HG03565 (cell line): Measurements from ENCODE around the gene TXNRD1.
A peak's percentile ranks its signal among the peaks of the same experiment; 100 is the strongest.
"Not testable (repeated sequence)": the region's sequence is repeated elsewhere in the genome, so short reads cannot be mapped to it uniquely, and the experiment has no call there.

Experiments
- ATAC-seq: cut with Tn5 transposase; IDR thresholded peaks from one replicate; pipeline ENCODE4 v1.9.1; 2021; ENCODE audit warnings: mild to moderate bottlenecking, moderate library complexity; ENCODE audit not compliant: unreplicated experiment

TXNRD1 gene

DNA sequence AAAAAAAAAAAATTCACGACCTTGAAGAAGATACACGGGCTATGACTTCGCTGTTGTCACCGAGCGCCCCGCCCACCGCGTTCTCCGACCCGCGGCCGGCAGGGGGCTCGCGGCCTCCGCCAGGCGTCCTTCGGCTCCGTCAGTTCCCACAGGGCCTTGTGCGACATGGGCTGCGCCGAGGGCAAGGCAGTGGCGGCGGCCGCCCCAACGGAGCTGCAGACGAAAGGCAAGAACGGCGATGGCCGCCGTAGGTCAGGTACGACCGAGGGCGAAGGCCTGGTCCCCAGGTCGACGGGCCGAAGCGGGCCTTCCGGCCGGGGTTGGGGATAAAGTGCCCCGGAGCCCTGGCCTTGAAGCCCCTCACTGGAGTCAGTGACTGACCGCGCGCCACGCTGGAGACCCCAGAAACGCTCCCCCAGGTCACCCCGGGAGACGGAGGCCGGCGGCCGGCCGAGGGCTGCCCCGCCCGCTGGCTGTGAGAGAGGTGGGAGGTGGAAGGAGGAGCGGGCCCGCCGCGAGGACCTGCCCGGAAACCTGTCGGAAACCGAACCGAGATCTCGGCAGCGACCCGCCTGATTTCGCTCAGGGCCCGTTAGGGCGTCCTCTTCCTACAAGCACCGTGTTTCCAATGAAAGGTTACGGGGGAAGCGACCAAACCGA is at the start of gene TXNRD1:
TSS of gene TXNRD1 (plus strand) at position 142 of the 660 bp plus-strand sequence. CDS start at position 166, 24 bp downstream.
- ATAC-seq = peak; percentile 87

DNA sequence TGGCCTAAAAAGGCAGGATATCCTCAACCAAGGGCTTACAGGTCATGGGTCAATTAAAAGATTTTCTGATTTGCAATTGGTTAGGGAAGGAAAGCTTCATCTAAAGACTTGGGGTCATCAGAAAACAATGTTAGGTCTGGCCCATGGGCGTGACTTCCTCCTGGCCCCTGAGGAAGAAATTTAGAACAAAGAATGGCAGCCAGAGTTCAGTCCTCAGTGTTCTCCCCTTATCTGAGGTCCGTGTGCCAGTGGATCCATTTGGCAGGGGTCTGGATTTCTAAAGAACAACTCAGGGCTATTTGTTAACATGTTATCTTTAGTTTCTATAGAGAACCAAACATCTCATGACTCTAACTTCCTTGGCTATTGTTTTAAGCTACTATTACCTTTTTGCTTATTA is 49.8 kb upstream of the TXNRD1 start:
- ATAC-seq = no peak

DNA sequence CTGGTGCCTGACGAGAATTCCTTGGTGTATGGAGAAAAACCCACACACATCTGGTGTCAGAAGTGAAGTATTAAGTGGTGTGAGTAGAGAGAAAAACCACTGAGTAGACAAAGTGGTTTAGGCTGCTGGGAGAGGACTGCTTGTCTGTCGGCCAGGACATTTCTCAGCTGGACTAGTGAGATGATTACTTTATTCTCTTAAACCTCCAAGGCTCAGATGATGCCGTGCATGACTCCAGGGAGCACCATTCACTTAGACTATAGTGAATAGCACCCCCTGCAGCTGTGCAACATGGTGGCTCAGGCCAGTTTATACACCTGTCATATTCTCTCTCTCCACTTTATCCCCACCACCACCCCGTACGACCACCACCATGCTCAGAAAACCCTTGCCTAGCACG is 49.1 kb upstream of the TXNRD1 start:
- no peak for ATAC-seq

DNA sequence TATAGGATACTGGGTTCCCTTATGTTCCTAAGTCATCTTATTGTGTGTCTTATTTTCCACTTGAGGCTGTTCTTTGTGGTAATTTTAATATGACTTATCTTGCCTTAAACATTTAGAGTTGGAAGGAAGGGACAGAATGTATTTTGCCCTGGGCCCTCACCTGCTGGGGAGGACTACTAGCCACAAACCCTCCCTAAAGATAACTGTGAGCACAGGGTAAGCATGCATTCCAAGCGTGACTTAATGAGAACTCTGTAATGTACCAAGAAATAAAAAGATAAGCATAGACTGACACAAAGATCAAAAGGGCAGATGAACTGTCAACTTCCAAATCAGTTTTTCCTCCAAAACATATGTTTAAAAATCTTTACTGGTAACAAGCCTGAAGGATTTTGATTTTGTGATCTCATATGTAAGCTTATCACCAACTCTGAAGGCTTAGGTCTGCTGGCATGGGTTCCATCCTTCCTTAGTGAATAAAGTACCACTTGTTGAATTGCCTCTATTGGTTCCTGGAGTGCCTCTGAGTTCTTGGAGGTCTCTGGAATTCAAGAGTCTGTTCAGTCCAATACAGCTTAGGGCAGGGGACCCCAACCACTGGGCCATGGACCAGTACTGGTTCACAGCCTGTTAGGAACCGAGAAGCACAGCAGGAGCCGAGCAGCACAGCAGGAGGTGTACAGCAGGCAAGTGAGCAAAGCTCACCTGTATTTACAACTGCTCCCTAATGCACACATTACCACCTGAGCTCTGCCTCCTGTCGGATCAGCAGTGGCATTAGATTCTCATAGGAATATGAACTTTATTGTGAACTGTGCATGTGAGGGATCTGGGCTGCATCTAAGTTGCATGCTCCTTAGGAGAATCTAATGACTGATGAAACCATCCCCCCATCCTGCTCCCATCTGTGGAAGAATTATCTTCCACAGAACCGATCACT is 47.8 kb upstream of the TXNRD1 start:
- ATAC-seq = no peak

DNA sequence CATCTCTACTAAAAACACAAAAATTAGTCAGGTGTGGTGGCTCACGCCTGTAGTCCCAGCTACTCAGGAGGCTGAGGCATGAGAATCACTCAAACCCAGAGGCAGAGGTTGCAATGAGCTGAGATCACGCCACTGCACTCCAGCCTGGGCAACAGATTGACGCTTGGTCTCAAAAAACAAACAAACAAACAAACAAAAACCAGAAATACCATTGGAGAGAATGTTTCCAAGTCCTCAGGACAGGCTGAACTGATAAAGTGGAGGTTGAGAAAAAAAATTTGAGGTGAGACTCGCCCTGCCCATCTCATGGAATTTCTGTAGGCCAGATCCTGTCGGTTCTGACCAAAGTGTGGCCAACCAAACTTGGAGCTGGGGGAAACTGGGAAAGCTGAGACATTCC is 47.0 kb upstream of the TXNRD1 start:
- no peak for ATAC-seq

DNA sequence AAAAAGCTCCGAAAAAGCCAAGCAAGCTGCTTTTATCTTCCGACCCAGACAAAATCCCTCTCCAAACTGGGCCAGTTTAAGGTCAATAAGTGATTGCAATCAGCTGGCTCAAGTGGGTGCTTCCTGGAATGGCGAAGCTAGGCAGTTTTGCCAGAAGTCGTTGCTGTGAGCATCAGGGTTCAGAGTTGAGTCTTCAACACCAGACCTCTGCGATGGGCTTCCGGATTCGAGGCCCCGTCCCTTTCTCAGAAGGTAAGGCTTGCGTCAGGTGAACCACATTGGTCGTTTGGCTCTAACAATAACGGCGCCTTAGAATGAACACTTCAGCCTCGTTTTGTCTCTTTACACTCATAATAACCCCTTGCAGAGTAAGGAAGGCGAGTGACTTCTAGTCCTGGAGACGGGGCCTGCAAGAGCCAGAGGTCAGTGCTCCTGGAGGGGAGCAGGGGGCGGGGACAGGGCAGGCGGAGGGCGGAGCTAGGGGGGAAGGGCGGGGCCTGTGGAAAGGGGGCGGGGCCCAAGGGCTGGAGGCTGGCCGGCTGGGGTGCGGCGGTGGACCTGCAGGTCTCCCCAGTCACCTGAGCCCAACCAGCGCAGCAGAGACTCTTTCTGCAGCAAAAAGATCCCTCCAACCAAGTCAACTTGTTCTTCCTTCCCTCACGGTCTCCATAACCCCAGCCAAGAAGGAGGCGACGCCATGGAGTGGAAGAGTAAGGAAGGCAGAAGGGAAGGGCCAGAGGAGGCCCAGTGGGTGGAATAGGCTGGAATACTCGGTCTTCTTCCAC is 43.6 kb upstream of the TXNRD1 start:
- no peak for ATAC-seq

DNA sequence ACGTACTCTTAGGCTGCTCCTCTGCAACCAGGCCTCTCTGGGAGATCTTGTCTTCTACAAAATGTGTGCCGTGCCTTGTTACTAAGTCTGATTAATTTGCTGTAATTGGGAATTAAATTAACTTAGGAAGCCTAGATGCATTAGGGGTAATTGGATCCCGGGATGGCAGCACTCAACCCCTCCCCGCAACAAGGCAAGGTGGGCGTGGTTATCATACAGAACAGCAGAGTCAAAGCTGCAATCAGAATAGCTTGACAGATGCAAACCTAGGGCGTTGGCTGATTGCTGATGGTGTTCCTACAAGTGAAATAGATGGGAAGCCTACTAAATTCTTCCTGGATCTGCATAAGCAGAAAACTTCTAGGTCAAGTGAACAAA is 43.0 kb upstream of the TXNRD1 start:
- ATAC-seq = no peak

DNA sequence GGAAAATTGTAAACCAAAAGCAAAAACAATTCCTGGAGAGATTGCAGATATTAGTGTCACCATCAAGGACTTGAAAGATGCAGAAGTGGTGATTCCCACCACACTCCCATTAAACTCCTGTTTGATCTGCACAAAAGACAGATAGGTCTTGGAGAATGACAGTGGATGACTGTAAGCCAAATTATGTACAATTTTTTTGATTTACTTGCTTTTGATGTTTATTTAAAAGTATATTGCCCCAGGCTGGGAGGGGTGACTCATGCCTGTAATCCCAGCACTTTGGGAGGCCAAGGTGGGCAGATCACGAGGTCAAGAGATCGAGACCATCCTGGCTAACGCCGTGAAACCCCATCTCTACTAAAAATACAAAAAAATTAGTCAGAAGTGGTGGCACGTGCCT is 41.8 kb upstream of the TXNRD1 start:
- ATAC-seq = not testable (repeated sequence)

DNA sequence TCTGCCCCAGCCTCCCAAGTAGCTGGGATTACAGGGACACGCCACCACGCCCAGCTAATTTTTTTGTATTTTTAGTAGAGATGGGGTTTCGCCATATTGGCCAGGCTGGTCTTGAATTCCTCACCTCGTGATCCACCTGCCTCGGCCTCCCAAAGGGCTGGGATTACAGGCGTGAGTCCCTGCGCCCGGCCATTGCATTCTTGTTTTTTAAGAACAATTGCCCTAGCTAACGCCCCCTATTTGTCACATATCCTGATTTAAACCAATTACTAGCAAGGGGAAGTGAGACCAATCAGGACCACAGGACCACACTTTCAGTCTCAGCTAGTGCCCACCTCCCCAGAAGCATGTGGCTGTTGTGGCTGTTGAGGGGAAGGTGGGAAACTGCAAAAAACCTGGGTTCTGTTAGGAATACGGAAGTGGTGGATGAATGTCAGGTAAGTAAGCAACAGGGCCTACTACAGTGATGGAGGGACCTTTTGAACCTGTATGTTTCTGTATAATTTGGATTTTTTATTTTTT is 39.8 kb upstream of the TXNRD1 start:
- no peak for ATAC-seq

DNA sequence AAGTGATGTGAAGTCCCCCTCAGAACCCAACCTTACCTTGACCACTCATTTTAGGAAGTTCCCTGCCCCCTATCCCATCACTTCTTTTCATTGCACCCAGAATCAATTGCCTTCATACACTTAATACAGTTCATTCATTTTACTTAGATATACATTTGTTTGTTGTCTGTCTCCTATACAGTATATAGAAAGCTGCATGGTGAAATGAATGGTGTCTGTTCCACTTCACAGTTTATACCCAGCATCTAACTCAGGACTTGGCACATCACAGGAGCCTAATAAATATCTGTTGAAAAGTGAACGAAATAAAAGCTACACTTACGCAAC is 38.3 kb upstream of the TXNRD1 start:
- no peak for ATAC-seq

DNA sequence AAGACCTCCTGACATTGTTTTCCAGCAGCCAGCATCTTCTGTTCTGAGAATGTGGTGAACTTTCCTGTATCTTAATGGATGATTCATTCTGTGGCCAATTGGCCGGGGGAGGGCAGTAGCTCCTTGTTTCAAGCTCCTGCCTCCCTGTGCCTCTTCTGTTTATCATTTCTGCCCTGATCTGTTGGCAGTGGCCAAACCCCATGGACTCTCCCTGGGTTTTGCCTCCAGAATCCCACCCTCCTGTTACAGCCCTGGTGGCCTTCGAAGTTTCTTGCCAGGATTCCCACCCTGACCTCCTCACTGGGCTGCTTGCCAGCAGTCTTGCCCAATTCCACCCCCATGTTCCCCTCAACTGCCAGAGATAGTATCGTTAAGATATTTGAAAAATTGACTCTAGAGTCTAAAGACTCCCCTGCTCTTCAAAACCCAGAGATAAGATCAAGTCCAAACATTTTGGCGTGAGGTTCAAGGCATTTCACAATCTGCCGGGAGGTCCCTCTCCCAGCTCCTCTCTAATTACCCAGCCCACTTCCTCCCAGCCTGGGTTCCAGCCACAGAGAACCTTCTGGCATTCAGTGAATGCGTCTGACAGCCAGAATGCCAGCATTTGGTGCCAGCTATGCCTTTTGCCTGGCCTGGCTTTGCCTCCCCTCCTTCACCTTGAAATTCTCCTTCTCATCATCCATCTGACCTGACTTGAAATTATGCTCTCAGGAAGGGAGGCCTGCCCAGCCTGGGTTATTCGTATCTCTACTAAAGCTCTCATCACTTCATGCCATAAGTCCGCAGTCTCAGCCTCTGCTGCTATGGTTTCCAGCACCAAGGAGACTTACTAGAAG is 37.7 kb upstream of the TXNRD1 start:
- ATAC-seq = no peak

DNA sequence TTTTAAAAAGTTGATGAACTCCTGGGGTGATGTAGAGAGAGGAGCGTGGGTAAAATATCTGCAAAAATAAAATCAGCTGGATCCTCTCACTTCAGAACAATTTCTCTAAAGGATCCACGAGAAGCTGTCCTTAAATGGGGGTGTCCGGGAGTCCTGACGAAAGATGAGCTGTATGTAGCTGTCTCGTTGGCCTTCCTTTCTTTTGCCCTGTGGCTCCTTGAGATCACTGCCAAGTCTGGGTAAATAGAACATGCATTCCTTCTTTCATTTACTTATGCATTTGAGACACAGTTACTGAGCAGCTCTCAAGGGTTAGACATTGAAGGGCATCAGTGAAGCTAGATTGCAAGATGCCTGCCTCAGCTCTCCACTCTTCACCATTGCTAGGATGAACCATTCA is 35.2 kb upstream of the TXNRD1 start:
- ATAC-seq = no peak

DNA sequence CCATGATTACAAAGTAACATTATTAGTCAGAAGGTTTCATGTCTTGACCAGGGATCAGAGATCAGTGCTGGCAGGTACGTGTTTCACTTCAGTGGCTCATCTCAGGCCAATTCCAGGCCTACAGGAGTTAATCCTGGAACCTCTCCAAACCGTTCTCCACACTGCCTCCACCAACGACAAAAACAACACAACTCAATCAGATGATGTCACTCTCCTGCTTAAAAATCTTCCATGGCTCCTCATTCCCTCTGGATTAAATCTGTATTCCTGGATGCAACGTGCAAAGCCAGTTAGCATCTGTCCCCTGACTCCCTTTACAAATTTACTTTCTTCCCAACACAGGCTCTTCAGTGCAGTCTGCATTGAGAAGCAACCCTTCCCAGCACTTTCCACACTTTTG is 34.3 kb upstream of the TXNRD1 start:
- ATAC-seq = no peak

DNA sequence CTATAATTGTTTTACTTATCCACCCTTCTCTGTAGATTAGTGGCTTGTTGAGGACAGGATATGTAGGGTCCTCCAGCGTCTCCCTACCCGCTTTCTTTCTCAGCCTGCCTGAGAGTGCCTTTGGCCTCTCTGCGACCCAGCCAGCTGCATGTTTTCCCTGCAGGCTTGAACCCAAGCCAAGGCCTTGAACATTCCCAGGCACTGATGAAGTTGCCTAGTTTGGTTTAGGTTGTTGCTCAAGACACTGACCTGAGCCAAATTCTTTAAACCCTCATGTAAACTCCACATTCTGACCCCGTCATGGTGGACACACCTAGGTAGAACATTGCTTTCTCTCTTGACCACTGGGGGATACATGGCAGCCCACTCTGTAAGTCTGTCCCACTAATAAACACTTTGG is 33.4 kb upstream of the TXNRD1 start:
- no peak for ATAC-seq

DNA sequence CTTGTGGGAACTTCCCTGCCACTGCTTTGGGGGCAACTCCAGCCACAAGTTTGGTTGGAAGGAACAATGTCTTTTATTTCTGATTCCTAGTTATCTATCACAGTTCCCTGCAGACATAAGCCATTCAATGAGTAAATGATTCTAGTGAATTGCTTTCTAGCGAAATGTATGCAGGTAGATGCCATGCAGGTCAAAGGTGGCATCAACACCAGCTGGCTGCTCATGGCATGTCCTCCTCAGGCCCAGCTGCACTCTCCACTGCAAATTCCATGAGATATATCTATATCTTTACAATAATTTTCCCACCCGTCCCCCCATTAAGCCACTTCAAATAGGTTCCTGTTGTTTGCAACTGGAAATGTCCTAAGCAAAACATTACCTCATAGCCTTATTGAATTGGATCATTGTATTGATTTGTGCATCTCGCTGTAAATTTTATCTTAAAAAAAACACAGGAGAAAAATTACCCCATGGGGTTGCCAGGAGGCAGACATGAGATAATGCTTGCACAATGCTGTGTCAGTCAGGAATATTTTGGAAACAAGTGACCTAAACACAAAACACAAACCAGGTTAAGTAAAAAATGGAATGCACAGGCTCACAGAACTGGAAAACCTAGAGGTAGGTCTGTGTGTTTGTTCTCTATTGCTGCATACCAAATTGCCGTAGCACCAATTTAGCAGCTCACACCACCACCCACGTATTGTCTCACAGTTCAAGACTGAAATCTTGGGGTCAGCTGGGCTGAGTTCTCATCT is 32.8 kb upstream of the TXNRD1 start:
- ATAC-seq = no peak

DNA sequence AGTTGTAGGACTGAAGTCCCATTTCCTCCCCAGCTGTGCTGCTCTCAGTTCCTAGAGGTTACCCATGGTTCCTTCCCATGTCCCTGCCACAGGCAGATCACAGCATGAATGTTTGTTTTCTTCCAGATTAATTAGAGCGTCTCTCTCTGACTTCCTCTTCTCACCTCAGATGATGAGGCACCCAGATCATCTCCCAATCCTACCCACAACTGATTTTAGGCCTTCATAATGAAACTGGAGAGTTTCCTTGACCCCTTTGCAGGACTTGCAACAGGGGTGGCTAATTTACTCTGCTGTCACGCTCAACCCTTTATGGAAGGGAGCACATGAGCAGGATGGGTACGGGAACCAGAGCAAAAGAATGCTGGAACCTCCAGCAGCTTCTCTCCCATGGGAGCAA is 32.1 kb upstream of the TXNRD1 start:
- no peak for ATAC-seq

DNA sequence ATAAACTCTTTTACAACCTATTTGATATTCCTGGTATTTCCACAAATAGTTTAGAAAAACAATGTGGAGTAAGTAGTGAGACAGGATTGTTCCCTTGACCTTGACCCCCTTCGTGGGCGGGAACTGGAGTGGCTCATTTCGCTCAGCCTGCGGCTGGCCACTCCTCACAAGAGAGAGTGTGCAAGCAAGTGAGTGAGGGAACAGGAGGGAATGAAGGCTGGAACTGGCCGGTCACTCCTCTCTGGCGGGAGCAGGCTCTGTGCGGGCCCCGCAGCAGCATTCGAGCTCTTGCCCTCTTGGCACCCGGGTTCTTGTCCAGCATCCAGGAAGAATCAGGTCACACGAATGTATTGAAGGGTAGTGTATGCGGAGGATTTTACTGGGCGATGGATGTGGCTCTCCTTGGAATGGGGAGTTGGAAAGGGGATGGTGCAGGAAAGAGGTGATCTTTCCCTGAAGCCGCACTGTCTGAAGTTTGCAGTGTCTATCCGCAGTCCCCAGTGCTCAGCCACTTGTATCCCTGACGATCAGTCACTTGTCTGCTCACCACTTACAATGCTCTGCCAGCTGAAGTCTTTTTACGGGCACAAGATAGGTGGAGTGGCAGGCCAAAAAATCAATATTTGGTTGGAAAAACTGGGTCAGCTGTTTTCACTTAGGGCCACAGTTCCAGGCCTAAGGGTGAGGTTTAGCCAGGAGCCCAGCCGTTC is 28.0 kb upstream of the TXNRD1 start:
- ATAC-seq = no peak

DNA sequence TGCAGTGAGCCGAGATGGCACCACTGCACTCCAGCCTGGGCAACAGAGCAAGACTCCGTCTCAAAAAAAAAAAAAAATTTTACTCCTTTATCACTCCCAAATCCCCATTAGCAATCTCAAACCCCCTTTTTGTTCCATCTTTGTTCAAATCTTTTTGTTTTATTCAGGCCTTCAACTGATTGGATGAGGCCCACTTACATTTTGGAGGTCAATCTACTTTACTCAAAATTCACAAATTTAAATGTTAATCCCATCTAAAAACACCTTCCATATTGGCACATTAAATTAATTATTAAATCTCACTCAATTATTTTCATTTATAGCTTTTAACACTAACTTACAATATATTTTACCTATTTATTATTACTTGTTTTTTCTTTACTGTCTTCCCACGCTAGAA is 27.0 kb upstream of the TXNRD1 start:
- ATAC-seq = no peak

DNA sequence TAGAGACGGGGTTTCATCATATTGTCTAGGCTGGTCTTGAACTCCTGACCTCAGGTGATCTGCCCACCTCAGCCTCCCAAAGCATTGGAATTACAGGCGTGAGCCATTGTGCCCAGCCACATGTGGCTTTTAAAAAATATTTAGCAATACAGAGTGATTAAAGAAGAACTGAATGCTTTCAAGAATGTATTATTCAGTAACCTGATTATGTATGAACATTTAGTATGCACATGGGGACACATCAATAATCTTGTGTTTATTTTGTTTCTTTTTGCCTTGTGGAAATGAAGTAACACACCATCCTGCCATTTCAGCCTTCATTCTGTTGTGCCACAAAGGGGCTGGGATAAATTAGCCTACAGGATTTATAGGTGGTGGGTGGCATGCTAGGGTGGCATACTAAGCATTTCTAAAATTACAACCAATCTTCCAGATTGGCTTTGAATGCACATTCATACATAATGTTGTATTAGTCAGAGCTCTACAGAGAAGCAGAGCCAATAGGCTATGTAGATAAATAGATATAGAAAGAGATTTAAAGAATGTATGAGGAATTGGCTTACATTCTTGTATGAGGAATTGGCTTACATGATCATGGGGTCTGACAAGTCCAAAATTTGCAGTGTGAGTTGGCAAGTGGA is 25.5 kb upstream of the TXNRD1 start:
- ATAC-seq = no peak
